ENCODE measurements around the gene PTPRF. TPM values are rescaled to one million over a fixed set of nuclear protein-coding genes. Genes with fewer than 3 reads are reported as not detected.

PTPRF gene
- polyA plus RNA-seq (2012; ENCODE audit: insufficient read length, low read depth): 81.5 TPM

DNA sequence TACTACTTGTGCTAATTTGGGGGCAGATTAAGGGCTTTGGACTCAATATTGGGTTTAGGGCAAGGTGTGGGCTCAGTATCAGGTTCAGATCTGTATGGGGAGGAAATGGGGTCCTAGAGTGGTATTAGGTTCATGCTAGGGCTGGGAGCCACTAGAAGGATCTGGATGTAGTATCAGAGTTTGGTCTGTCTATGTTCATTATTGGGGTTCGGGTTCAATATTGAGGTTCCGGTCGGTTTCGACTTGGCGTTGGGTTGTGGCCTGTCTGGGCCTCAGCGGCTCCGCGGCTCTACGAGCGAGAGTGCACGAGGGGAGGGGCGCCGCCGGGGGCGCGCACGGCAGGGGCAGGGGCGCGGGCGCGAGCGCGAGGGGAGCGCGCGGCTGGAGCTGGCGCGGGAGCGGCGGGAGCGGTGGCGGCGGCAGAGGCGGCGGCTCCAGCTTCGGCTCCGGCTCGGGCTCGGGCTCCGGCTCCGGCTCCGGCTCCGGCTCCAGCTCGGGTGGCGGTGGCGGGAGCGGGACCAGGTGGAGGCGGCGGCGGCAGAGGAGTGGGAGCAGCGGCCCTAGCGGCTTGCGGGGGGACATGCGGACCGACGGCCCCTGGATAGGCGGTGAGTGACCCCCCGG, at the start of gene PTPRF:
Gene PTPRF (plus strand): TSS at position 401 of the 624 bp plus-strand sequence. CDS start 14,193 bp downstream, outside the sequence.
- TF ChIP-seq, protein P1, sequence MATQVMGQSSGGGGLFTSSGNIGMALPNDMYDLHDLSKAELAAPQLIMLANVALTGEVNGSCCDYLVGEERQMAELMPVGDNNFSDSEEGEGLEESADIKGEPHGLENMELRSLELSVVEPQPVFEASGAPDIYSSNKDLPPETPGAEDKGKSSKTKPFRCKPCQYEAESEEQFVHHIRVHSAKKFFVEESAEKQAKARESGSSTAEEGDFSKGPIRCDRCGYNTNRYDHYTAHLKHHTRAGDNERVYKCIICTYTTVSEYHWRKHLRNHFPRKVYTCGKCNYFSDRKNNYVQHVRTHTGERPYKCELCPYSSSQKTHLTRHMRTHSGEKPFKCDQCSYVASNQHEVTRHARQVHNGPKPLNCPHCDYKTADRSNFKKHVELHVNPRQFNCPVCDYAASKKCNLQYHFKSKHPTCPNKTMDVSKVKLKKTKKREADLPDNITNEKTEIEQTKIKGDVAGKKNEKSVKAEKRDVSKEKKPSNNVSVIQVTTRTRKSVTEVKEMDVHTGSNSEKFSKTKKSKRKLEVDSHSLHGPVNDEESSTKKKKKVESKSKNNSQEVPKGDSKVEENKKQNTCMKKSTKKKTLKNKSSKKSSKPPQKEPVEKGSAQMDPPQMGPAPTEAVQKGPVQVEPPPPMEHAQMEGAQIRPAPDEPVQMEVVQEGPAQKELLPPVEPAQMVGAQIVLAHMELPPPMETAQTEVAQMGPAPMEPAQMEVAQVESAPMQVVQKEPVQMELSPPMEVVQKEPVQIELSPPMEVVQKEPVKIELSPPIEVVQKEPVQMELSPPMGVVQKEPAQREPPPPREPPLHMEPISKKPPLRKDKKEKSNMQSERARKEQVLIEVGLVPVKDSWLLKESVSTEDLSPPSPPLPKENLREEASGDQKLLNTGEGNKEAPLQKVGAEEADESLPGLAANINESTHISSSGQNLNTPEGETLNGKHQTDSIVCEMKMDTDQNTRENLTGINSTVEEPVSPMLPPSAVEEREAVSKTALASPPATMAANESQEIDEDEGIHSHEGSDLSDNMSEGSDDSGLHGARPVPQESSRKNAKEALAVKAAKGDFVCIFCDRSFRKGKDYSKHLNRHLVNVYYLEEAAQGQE (IDR thresholded peaks at IDR 0.05; ENCODE audit: insufficient read depth in 1 of 2, low read depth in 2 of 2, low read length in 2 of 2): no peak
- TF ChIP-seq TAF1 (IDR thresholded peaks at IDR 0.05; ENCODE audit: borderline replicate concordance, insufficient read depth, low read length): 0 out of 2 replicates have a peak, but pooled peaks have one; percentile 27

DNA sequence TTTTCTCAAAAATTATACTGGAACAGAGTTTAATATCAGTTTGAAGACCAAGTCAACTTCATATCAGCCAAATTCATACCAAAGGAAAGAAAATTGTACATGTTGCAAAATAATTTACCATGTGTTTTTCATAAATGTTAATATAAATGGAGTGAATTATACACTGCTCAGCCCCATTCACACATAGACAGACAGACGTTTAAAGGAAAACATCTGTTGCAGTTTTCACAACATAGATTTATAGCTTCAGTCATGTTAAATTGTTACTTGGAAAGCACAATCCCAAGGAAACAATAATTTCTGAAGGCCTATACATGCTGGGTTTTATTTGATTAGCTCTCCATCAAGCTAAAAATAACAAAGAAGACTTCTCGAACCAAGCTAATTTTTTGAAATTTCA, 49.2 kb upstream of the PTPRF start:
- TF ChIP-seq SIN3A (IDR thresholded peaks at IDR 0.05; ENCODE audit: borderline replicate concordance, insufficient read depth, low read length) (no peak), TAF1 (IDR thresholded peaks at IDR 0.05; ENCODE audit: borderline replicate concordance, insufficient read depth, low read length) (no peak), FOXP2 (optimal IDR thresholded peaks at IDR 0.05; ENCODE audit: borderline replicate concordance, extremely low read depth, extremely low read length, insufficient read depth) (no peak), POLR2AphosphoS5 (IDR thresholded peaks at IDR 0.05; ENCODE audit: low read depth, low read length) (no peak)
- TF ChIP-seq, protein P1 (IDR thresholded peaks at IDR 0.05; ENCODE audit: insufficient read depth in 1 of 2, low read depth in 2 of 2, low read length in 2 of 2): no peak

DNA sequence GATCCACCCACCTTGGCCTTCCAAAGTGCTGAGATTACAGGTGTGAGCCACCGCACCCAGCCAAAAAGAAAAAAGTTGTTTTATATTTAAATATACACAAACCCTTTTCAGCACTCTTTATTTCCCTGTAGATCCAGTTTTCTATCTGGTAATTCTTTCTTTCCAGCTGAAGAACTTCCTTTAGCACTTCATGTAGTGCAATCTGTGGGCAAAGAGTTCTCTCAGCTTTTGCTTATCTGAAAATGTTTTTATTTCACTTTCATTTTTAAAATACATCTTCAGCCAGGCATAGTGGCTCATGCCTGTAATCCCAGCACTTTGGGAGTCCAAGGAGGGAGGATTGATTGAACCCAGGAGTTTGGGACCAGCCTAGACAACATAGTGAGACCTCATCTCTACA, 48.5 kb upstream of the PTPRF start:
- no peak for TF ChIP-seq POLR2AphosphoS5 (IDR thresholded peaks at IDR 0.05; ENCODE audit: low read depth, low read length)
- no peak for TF ChIP-seq FOXP2 (optimal IDR thresholded peaks at IDR 0.05; ENCODE audit: borderline replicate concordance, extremely low read depth, extremely low read length, insufficient read depth)
- no peak for TF ChIP-seq TAF1 (IDR thresholded peaks at IDR 0.05; ENCODE audit: borderline replicate concordance, insufficient read depth, low read length)
- TF ChIP-seq, protein P1 (IDR thresholded peaks at IDR 0.05; ENCODE audit: insufficient read depth in 1 of 2, low read depth in 2 of 2, low read length in 2 of 2): no peak
- no peak for TF ChIP-seq SIN3A (IDR thresholded peaks at IDR 0.05; ENCODE audit: borderline replicate concordance, insufficient read depth, low read length)

DNA sequence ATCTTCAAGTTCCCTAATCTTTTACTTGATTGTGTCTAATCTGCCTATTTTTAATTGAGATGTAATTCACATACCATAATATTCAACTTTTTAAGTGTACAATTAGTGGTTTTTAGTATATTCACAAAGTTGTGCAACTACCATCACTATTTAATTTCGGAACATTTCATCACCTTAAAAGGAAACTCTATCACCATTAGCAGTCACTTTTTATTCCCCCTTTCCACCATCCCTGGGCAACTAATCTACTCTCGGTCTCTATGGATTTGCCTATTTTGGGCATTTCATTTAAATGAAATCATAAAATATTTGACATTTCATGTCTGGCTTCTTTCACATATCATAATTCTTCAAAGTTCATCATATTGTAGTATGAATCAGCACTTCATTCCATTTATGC, 46.3 kb upstream of the PTPRF start:
- TF ChIP-seq FOXP2 (optimal IDR thresholded peaks at IDR 0.05; ENCODE audit: borderline replicate concordance, extremely low read depth, extremely low read length, insufficient read depth) (no peak), TAF1 (IDR thresholded peaks at IDR 0.05; ENCODE audit: borderline replicate concordance, insufficient read depth, low read length) (no peak)

DNA sequence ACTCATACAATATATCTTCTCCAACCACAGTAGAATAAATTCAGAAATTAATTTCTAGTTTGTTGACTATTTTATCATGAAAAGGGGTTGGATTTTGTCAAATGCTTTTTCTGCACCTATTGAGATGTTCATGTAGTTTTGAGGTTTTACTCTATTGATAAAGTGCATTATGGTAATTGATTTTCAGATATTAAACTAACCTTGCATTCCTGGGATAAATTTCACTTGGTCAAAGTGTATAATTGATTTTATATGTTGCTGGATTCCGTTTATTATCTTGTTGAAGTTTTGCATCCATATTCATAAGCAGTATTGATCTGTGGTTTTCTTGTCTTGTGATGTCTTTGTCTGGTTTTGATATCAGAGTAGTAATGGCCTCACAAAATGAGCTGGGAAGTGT, 42.5 kb upstream of the PTPRF start:
- TF ChIP-seq TAF1 (IDR thresholded peaks at IDR 0.05; ENCODE audit: borderline replicate concordance, insufficient read depth, low read length): no peak

DNA sequence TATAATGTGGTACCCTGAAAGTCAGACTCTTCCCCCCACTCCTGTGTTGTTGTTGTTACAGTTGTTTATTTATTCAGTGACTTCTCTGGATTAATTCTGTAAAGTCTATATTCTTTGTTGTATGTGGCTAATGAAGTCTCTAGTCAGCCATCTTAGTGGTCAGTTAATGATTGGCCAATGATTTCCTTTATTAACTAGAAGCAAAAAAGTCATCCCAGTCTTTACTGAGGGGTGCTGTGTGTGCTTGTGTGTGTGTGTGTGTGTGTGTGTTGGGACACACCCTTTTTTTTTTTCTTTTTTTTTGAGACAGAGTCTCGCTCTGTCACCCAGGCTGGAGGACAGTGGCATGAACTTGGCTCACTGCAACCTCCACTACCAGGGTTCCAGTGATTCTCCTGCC, 39.6 kb upstream of the PTPRF start:
- no peak for TF ChIP-seq TAF1 (IDR thresholded peaks at IDR 0.05; ENCODE audit: borderline replicate concordance, insufficient read depth, low read length)
- TF ChIP-seq, protein P1 (IDR thresholded peaks at IDR 0.05; ENCODE audit: insufficient read depth in 1 of 2, low read depth in 2 of 2, low read length in 2 of 2): no peak
- TF ChIP-seq SIN3A (IDR thresholded peaks at IDR 0.05; ENCODE audit: borderline replicate concordance, insufficient read depth, low read length): no peak
- no peak for TF ChIP-seq POLR2AphosphoS5 (IDR thresholded peaks at IDR 0.05; ENCODE audit: low read depth, low read length)
- TF ChIP-seq FOXP2 (optimal IDR thresholded peaks at IDR 0.05; ENCODE audit: borderline replicate concordance, extremely low read depth, extremely low read length, insufficient read depth): no peak

Measured in PFSK-1 (cell line).